DND-41 (cell line): ENCODE results near the gene GFAP.

ENCODE experiments used
- EZH2 ChIP-seq: IDR thresholded peaks from 3 replicates; pipeline ENCODE4 v1.6.1; 2012; ENCODE audit warnings: borderline replicate concordance, low read depth, mild to moderate bottlenecking, moderate library complexity, low read length, inconsistent platforms; ENCODE audit not compliant: severe bottlenecking
- TF ChIP-seq, protein P1 (sequence below): IDR thresholded peaks from 2 replicates; pipeline ENCODE4 v1.5.1; 2012; ENCODE audit warnings: borderline replicate concordance, low read length, moderate library complexity, mild to moderate bottlenecking; ENCODE audit not compliant: poor library complexity, severe bottlenecking; ENCODE audit errors: extremely low read depth

DNA sequence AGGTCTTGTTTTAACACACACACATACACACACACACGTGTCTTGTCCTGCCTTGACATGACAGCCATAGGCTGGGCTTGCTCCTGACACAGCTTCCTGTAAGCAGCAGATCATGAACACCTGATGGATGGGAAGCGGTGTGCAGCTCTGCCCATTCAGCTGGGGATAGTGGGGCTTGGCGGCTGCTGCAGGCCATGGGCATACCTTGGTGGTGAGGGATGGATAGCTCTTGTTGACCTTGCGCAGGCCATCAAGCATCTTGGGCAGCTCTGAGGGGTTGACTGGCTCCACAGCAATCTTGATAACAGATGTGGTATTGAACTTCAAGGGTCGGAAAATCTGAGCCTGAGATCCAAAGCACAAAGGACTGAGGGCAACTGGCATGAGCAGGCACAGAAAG lies 55.6 kb downstream of the GFAP start:
- TF ChIP-seq, protein P1, sequence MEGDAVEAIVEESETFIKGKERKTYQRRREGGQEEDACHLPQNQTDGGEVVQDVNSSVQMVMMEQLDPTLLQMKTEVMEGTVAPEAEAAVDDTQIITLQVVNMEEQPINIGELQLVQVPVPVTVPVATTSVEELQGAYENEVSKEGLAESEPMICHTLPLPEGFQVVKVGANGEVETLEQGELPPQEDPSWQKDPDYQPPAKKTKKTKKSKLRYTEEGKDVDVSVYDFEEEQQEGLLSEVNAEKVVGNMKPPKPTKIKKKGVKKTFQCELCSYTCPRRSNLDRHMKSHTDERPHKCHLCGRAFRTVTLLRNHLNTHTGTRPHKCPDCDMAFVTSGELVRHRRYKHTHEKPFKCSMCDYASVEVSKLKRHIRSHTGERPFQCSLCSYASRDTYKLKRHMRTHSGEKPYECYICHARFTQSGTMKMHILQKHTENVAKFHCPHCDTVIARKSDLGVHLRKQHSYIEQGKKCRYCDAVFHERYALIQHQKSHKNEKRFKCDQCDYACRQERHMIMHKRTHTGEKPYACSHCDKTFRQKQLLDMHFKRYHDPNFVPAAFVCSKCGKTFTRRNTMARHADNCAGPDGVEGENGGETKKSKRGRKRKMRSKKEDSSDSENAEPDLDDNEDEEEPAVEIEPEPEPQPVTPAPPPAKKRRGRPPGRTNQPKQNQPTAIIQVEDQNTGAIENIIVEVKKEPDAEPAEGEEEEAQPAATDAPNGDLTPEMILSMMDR = no peak
- no peak for TF ChIP-seq EZH2
